Dedifferentiated amniotic fluid mesenchymal stem cell (primary cell): ENCODE results near the gene TIAM1.

Experiments
- DNase-seq: peaks from one replicate; pipeline ENCODE4 v3.0.0-alpha.2; 2016; ENCODE audit errors: extremely low spot score

Gene TIAM1

DNA sequence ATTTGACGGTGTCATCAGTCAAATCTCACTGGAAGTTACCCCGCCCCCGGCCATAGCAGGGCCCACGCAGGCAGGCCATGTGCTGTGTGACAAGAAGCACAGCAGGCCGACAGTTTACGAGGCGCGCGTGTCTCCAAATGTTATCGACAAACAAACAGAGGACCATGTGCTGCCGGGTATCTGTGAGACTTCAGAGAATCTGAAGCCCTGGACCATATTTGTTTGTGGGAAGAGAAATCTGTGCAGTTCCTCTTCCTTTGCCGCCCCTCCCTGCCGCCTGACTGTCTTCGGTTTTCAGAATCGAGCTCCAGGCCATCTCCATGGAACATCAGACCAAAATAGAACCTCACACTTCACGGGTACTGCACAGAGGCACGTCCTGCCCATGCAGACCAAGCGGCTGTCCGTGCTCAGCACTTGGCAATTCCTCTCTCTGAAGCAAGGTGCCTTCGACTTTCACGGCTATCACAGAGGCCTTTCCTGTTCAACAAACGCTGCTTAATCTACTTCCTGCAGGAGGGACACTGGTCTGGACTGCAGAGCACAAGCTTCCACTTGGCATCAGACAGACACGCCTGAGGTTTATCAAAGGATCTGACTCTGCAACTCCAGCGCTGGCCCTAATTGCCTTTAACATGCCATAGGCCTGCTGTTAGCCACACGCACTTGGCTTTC, 170.0 kb downstream of the TIAM1 start:
- DNase-seq = no peak

DNA sequence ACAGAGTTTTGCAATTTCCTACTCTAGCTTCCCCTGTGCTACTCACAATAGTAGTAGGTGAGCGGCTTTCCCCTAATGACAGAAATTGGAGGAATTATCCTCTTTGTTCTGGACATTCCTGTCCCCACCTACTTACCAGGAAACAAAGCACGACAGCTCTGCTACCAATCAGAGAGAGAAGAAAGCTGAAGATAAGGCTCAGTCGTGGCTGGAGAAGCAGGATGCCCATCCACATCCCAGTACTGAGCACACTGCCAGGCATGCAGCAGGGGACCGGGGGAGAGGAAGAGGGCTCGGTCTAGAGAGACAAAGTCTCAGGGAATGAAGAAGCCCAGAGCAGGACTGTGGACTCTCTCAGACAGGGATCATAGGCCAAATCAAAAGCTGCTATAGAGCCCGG, 171.7 kb downstream of the TIAM1 start:
- DNase-seq = no peak

DNA sequence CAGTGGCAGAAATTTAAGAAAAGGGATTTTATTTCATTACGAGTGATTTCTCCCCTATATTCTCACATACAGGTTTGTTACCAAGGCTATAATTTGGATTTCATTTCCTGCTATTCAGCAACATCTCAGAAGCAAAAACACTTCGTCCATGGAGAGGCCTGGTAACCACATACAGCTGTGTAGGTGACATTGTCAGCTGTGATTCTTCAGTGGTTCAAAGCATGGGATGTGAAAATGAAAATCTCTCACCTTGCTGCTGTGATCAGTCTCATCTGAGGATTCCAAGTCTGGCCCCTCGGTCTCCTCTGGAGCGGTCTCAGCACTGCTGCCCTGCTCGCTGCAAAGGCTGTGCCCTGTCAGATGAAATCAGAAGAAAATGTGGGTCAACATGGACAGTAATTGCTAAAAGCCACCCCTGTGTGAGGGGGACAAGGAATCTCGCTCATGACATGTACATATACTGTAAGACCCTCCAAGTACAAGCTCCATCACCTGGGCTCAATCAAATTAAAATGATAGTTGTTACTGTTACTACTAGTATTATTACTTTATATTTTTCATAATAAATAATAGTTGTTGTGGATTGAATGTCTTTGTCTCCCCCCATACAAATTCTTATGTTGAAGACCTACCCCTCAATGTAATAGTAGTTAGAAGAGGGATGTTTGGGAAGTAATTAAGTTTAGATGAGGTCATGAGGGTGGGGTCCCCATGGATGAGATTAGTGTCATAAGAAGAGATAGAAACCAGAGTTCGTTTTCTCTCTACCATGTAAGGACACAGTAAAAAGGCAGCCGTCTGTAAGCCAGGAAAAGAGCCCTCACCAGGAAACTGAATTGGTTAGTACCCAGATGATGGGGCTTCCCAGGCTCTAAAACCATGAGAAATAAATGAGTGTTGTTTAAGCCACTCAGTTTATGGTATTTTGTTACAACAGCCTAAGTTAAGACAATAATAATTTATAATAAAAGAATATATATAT, 179.1 kb downstream of the TIAM1 start:
- DNase-seq = no peak

DNA sequence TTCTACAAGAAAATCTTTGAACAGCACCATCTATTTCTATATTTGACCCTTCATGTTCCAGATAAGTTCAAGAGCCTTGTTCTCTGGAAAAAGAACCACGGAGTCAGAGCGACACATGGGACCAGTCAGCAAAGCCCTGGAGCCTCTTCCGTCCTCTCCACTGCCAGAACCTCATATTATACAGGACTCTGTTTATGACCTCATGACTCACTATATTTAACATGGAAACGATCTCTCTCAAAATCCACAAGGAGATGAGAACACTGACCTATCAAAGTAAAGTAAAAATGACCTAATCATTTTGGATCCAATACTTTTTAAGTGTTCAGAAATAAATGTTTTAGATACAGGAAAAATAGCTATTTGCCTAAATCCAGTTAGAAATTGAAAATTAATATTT, 181.2 kb downstream of the TIAM1 start:
- DNase-seq = no peak

DNA sequence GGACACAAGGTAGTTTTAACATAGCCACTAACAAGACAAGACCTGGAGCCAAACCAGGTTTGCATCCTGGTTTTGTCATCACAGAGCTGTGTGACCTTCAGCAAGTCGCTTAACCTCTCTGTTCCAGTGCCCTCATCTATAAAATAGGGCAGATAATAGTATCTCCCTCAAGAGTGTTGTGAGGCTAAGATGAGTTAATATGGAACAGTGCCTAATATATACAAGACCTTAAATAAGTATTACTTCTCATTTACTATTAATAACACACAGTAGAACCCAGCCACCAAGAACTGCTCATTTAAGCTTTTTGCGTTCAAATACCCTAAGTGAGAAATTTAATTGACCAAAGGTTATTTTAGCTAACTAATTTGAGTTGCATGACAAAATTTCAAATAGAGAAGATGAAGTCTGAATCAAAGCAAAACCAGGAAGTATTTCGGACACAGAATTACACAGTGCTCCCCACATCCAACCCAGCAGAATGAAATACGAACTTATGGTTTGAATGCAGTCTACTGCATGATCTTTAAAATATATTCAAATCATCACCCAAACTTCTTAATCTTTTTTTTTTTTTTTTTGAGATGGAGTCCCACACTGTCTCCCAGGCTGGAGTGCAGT, 181.9 kb downstream of the TIAM1 start:
- DNase-seq = no peak

DNA sequence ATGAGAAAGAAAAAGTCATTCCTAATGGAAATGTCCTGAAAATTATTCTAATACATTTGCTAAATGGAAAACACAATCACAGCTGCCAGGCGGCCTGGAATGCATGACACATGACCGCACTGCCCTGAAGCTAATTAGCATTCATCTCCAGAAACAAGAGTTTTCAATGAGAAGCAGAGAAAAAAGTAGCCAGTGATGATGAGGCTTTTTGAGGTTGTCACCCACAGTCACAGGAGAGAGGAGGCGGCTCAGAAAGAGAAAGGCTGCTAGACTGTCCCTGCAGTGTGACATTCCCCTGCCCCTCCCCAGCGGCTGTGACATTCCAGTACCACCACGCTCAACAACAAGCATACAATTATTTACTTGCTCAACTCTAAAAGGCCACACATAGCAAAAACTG, 182.9 kb downstream of the TIAM1 start:
- peak; percentile 17 for DNase-seq

DNA sequence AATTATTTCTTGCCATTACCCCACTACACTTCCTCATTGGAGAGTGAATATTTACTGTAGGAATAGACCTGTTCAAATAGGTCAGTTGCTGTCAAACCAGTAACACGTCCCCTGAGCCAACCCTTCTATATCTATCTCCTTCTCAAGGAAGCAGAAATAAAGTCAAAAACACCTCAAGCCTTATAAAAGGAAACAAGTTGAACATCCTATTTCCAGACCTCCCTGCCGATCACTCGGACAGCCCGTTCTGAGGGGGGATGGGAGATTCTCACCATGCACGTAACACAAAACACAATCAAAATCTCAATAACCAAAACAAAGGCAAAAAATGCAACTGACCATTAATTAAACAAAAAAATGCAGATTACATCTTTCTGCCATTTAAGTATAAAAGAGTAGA, 184.3 kb downstream of the TIAM1 start:
- no peak for DNase-seq

DNA sequence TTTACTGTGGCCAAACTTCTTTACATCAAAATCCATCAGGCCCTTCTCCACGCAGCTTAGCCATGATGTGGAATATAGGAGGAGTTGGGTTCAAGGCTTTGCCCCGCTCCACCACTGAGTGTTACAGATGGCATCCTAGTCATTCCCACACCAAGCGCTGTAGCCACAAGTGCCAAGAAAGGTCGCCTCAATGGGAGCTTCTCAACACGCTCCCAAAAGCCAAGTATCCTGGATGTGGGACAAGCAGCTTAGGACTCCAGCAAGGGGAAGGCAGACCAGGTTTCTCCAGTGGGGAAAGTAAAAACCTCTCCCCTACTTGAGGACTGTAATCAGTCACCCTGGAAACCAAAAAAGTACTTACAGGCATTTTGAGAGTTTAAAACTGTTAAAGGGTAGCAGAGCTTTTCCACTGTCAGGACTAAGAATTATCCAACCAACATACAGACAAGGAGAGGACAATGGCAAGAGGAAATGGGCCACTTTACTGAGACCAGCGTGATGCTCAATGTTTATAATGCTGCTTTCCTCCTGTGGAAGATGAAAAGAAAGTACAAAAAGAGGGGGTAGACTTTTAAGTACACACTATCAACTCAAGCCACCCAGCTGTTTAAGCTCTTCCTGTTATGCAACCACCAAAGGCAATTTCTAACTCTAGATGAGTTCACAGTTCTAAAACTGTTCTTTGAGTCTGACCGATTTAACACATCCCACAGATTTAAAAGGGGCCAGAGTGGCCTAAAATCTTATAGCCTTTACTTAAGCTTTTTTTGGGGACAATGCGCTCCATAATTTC, 185.1 kb downstream of the TIAM1 start:
- DNase-seq = no peak

DNA sequence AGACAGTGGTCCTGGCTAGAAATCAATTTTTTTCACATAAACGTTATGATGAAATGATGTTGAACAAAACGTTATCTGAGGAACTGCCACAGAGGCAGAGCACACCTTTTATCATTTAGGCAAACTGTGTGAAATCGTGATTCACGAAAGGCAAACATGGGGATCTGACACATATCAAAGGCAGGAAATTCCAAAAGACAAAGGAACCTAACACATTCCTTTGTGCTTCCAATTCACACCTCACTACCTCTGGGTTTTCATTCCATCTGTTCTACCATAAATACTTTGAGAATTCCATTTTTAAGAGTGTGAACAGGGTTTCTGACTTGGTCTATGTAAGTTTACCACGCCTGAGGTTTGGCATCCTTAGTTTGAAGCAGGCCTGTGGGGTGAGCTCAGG, 186.3 kb downstream of the TIAM1 start:
- DNase-seq = no peak

DNA sequence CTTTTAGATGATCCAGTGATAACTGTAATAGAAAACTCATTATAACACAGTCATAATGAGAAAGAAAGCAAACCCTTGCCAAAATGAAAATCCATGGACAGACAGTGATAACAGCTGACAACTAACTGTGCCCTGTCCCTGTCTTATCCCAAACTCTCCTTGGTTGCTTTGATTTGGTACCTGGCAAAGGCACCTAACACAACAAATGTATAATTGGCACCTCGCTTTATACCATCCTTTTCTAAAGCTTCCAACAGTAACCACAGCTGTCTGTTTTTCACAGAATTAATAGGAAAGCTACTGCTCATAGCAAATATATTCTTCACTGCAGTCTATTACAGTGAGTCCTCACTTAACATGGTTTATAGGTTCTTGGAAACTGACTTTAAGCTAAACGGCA, 187.4 kb downstream of the TIAM1 start:
- DNase-seq = no peak

DNA sequence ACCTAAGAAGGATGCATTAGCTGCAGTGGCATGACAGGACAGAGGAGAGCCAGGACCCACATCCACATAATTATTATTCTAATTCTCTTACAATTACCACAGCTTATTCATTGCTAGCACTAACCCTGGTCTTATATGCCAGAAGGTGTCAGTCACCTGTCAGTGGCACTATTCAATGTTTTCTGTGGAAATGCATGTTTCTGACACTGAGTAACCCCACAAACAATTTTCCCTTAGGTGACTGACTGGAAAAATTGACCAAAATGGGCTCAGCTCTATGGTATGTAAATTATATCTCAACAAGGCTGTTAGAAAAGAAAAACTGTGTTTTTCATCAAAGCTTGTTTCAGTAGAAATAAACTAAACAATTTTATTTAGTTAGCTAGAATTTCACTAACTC, 187.9 kb downstream of the TIAM1 start:
- no peak for DNase-seq

DNA sequence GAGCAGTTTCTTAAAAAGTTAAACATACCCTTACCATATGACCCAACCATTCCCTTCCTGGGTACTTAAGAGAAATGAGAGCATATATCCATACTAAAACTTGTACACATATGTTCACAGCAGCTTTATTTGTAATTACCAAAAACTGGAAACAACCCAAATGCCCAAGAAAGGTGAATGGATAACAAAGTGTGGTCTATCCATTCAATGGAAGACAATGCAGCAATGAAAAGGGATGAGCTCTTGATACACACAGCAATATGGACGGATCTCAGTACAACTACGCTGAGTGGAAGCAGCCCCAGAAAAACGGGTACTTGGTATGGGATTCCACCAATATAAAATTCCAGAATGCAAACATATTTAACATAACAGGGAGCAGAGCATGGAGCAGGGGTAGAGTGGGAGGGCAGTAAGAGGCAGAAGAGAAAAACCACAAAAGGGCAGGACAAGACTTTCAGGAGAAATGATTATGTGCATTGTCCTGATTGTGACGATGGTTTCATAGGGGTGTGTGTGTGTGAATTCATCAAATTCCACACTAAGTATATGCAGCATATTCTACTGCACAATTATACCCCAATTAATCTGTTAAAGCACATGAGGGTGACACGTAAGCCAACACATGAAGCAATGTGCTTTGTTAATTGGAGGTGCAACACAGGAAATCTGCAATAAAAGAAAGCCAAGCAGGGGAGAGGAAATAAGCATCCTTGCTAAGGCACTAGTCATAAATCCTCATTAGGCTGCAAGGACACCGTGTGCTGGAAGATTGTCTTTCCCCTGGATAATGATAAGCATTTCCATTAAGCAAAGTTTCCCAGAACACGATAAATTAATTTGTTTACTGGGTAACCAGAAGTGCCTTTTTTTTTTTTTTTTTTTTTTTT, 192.7 kb downstream of the TIAM1 start:
- DNase-seq = no peak

DNA sequence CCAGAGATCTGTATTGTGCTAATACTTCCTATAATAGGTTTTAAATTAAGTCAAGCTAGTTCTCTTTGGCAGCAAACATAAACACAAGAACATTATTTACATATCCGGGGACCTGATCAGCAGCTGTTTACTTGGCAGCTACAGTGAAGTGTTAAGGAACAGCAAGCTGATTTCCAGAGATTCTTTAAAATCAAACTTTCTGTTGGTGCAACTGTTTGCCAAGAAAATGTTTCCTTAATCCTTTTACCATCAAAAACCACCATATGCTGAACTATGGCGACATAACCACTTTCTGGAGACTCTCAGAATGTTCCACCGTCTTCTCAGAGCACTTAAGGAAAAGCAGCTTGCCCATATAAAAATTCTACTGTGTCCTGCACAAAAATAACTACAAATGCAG, 198.8 kb downstream of the TIAM1 start:
- no peak for DNase-seq

DNA sequence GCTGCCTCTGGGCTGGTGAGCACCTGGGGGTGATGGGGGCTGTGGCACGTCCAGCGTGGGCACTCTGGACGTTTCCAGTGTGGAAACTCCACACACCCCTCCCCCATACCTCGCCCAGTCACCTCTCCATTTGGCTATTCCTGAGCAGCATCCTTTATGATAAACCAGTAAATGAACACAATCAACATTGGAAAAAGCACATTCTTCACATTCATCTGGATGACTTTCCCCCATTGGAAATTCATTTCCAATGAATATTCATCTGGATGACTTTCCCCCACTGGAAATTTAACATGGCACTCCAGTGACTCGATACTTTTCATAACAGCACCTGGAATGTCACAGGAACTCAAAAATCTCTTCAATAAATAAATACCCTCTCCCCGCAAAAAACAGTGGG, 201.0 kb downstream of the TIAM1 start:
- DNase-seq = no peak

DNA sequence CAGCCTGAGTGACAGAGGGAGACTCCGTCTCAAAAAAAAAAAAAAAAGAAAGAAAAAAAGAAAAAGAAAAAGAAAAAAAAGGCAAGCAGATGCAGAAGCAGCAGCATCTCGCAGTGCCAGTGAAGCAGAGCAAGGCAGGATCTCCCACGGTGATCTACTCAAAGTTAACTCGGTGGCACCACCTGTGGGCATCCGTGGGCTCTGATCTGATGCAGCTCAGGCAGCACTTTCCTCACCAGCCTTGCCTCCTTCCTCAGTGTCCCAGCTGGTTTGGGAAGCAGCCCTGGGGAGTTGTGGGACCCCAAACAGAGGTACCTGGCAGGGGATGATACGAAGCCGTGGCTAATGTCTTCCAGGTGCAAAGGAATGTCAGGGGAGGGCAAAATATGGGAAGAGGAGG, 201.5 kb downstream of the TIAM1 start:
- DNase-seq = no peak

DNA sequence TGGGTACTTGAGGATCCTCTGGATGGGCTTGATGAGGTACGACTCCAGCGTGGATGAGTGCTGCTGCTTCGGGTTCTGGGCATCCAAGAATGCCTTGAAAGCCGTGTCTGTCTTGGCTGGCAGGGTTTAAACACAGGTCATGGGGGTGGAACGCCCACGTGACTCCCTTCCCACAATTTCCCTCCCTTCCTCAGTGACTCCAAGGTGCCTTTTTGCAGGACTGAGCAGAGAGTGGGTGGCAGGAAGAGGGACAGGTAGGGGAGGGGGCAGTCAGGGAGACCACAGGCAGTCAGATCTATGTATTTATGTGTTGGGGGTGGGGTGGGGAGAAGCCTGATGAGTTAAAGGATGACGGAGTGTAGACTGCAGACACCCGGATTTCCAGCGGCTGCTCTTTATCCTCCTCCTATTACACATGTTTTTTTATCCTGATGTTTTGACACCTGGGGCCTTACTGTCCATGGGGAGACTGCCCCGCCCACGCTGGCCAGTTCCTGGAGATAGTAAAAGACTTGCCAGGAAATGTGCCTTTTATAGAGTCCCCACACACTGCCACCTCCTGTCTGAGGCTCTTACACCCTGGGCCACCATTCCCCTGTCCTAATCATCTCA, 202.6 kb downstream of the TIAM1 start:
- no peak for DNase-seq

DNA sequence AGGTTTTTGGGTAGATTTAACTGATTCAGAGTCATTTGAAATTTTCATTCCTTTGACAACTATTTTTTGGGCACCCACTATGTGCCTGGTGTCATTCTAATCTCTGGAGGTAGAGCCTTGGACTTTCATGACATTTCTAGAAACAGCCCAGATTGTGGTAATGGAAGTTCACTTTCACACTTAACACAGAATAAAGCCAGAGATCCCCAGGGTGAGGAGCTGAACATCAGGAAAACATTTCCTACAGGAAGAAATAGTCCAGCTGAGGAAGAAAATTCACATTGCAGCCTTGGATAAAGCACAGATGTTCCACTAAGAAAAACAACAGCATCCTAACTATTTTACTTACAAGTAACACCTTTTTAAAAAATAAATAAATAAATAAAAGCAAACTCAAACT, 203.4 kb downstream of the TIAM1 start:
- DNase-seq = no peak

DNA sequence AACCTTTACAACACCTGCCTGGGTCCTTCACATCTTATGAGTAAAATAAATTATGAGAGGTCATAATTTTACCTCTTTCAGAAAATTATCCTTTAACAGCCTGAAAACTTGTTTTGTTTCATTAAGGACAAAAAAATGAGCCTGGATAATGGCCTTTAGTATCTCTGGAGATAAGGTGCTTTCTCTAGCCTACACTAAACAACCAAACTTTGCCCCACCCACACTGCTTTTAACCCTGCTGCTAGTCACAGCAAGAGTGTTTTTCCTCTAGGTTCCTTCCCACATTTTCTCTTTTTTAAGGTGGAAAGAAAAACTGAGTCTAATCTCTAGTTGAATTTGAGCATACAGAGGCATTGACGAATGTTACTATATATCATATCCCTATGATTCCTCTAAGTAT, 204.0 kb downstream of the TIAM1 start:
- DNase-seq = no peak

DNA sequence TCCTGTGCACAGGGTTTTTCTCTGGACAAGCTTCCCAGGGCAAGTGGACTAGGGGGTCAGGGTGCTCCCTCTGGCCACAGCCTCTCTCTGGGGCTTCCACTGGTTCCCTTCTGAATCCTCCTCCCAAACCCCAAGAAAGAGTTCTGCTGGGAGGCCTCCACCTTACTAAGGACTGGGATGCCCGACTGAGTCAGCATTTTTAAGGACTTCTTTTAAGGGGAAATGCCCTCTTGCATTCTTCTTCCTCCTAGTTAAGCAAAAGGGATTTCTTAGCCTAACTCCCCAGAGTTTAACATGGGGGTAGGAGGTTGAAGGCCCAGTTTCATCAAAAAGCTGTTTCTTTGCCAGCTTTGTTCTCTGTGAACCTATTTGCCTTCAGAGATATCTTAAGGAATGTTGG, 206.1 kb downstream of the TIAM1 start:
- no peak for DNase-seq

DNA sequence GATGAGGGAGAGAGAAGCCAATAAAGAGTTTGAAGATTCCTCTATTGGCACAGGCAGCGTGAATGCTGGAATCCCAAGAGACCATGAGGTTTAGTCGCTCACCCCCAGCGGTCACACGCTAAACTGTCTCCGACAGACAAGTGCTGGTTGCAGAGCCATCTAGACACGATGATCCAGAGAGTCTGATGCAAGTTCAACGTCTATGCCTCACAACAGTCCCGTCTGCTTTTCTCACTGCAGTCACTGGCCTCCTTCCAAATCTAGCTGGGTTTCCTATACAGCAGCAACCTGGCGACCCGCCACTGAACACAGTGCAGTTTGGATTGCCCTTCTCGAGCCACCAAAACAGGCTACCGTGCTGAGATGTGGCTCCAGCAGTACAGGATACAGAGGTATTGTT, 207.2 kb downstream of the TIAM1 start:
- no peak for DNase-seq
